Measurements from ENCODE around the gene GDPD5. TPM values are rescaled to one million over a fixed set of nuclear protein-coding genes. Genes with fewer than 3 reads are reported as not detected.
A peak's percentile ranks its signal among the peaks of the same experiment; 100 is the strongest.

The GDPD5 gene
- total RNA-seq, 3 donors from 2014 or later: 5.4 to 10.9 (median 9.8) TPM

DNA sequence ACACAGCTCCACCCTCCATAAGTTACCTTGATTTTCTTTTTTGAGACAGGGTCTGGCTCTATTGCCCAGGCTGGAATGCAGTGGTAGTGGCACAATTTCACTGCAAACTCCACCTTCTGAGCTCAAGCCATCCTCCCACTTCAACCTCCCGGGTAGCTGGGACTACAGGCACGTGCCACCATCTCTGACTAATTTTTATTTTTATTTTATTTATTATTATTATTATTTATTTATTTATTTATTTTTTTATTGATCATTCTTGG is 116.9 kb downstream of the GDPD5 start:
- peaks cover 23% of the 10 kb centered on the region for H3K36me3 Mint-ChIP-seq (ENCODE audit: insufficient read depth)
- peak in 1 of 2 donors; percentile 11 for ATAC-seq
- H3K4me3 Mint-ChIP-seq: no peak overlapping the region
- H3K4me1 Mint-ChIP-seq (ENCODE audit: low read depth): peaks cover 15% of the 10 kb centered on the region
- no peaks in the 10 kb centered on the region for H3K27me3 Mint-ChIP-seq (ENCODE audit: low read depth)
- DNase-seq: no peak
- H3K9me3 Mint-ChIP-seq: no peaks in the 10 kb centered on the region

GRCh38 chr11:75406338-75406777 is 119.4 kb downstream of the GDPD5 start:
- DNase-seq (no peak), ATAC-seq (peak; percentile 6 to 20)
- peaks cover 46% of the 10 kb centered on the region for H3K36me3 Mint-ChIP-seq (ENCODE audit: insufficient read depth)
- H3K27me3 Mint-ChIP-seq (ENCODE audit: low read depth): no peaks in the 10 kb centered on the region
- no peaks in the 10 kb centered on the region for H3K9me3 Mint-ChIP-seq
- peaks cover 40% of the 10 kb centered on the region for H3K4me1 Mint-ChIP-seq (ENCODE audit: low read depth)
- H3K4me3 Mint-ChIP-seq: no peak overlapping the region

DNA sequence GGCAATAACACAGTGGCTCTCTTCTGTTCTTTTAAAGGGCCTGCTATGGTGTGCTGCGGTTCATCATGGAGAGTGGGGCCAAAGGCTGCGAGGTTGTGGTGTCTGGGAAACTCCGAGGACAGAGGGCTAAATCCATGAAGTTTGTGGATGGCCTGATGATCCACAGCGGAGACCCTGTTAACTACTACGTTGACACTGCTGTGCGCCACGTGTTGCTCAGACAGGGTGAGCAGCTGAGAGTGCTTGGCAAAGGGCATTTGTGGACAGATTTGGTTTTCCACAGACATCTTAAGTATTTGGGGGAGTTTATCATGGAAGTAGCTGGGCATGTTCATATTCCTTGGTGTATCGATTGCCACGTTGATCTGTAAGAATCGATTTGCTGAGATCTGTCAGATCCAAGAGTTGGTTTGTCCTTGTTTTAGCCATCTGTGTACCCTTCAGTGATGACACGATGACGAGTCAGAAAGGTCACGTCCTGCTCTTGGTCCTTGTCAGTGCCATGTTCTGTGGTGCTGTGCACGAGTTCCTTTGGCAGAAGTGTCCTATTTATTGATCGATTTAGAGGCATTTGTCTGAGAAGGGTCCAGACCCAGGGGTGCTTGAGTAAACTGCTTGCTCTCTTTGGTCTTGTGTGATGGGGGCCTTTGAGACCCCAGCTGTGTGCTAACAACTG is 121.6 kb downstream of the GDPD5 start:
- DNase-seq (no peak), ATAC-seq (peak in 1 of 2 donors; percentile 19)
- Mint-ChIP-seq H3K4me1 (ENCODE audit: low read depth) (peaks cover 45% of the 10 kb centered on the region), H3K36me3 (ENCODE audit: insufficient read depth) (peaks cover 61% of the 10 kb centered on the region), H3K4me3 (peak overlapping the region; percentile 99), H3K9me3 (no peaks in the 10 kb centered on the region), H3K27me3 (ENCODE audit: low read depth) (no peaks in the 10 kb centered on the region)

- H3K4me3 Mint-ChIP-seq: peak overlapping the region; percentile 99
- H3K27me3 Mint-ChIP-seq (ENCODE audit: low read depth): no peaks in the 10 kb centered on the region
- peaks cover 44% of the 10 kb centered on the region for H3K4me1 Mint-ChIP-seq (ENCODE audit: low read depth)
- no peak for DNase-seq
- ATAC-seq: no peak
- peaks cover 60% of the 10 kb centered on the region for H3K36me3 Mint-ChIP-seq (ENCODE audit: insufficient read depth)
- H3K9me3 Mint-ChIP-seq: no peaks in the 10 kb centered on the region
These were observed 122.7 kb downstream of the GDPD5 start for GRCh38 chr11:75403037-75403436.

- Mint-ChIP-seq H3K36me3 (ENCODE audit: insufficient read depth) (peaks cover 55% of the 10 kb centered on the region), H3K4me1 (ENCODE audit: low read depth) (peaks cover 40% of the 10 kb centered on the region), H3K9me3 (no peaks in the 10 kb centered on the region), H3K4me3 (peak overlapping the region; percentile 99), H3K27me3 (ENCODE audit: low read depth) (no peaks in the 10 kb centered on the region)
- ATAC-seq (no peak), DNase-seq (no peak)
These were observed 123.6 kb downstream of the GDPD5 start for GRCh38 chr11:75402002-75402773.

GRCh38 chr11:75400146-75400865 is 125.4 kb downstream of the GDPD5 start:
- peaks cover 38% of the 10 kb centered on the region for H3K4me1 Mint-ChIP-seq (ENCODE audit: low read depth)
- H3K36me3 Mint-ChIP-seq (ENCODE audit: insufficient read depth): peaks cover 49% of the 10 kb centered on the region
- no peak for DNase-seq
- H3K27me3 Mint-ChIP-seq (ENCODE audit: low read depth): no peaks in the 10 kb centered on the region
- no peaks in the 10 kb centered on the region for H3K9me3 Mint-ChIP-seq
- peak overlapping the region; percentile 99 for H3K4me3 Mint-ChIP-seq
- peak; percentile 8 to 11 for ATAC-seq

GRCh38 chr11:75399344-75400145 is 126.2 kb downstream of the GDPD5 start, which contains the start of gene RPS3:
Gene RPS3 (plus strand): TSS chr11:75399518. CDS start chr11:75399548, 30 bp downstream.
- H3K9me3 Mint-ChIP-seq: no peaks in the 10 kb centered on the region
- peaks cover 37% of the 10 kb centered on the region for H3K4me1 Mint-ChIP-seq (ENCODE audit: low read depth)
- H3K4me3 Mint-ChIP-seq: peak within 1 kb of the TSS; percentile 99
- DNase-seq: peak; percentile 83
- ATAC-seq: peak; percentile 88 to 89
- H3K36me3 Mint-ChIP-seq (ENCODE audit: insufficient read depth): peaks cover 47% of the 10 kb centered on the region
- H3K27me3 Mint-ChIP-seq (ENCODE audit: low read depth): no peaks in the 10 kb centered on the region

DNA sequence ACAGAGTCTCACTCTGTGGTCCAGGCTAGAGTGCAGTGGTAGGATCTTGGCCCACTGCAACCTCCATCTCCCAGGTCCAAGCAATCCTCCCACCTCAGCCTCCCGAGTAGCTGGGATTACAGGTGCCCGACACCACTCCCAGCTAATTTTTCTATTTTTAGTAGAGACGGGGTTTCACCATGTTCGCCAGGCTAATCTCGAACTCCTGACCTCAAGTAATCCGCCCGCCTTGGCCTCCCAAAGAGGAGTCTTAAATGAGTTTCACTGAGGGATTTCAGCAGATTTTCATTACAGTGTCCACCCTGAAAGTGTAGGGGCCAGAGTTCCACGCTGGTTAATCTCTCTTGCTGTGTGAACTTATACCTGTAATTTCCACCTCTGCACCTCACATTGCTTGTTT is 126.8 kb downstream of the GDPD5 start:
- ATAC-seq (peak; percentile 1 to 3), DNase-seq (no peak)
- Mint-ChIP-seq H3K4me3 (peak overlapping the region; percentile 99), H3K27me3 (ENCODE audit: low read depth) (peaks cover 2% of the 10 kb centered on the region), H3K4me1 (ENCODE audit: low read depth) (peaks cover 31% of the 10 kb centered on the region), H3K36me3 (ENCODE audit: insufficient read depth) (peaks cover 41% of the 10 kb centered on the region), H3K9me3 (no peaks in the 10 kb centered on the region)

DNA sequence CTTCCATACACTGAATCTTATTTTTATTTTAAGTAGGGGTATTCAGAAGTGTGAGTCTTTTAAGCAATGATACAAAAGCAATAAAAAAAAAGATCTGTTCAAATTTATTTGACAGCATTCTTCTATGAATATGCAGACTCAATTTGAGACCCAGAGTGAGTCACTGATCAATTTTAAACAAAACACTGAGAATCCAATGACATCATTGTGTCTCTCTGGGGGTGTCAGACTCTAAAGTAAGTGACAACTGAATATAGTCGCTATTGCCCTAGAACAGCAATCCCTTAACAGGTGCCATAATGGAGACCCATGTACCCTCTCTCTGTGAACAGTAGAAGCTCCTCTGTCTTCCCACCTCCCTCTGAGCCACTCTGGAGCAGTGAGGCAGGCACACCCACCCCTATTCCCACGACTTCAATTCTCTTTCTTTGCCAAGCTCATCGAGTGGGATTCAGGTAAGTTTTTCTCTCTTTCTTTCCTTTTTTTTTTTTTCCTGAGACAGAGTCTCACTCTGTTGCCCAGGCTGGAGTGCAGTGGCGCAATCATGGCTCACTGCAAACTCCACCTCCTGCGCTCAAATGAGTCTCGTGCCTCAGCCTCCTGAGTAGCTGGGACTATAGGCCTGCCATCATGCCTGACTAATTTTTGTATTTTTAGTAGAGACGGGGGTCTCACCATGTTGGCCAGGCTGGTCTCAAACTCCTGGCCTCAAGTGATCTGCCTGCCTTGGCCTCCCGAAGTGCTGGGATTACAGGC is 131.5 kb downstream of the GDPD5 start:
- peak; percentile 59 to 74 for ATAC-seq
- H3K4me1 Mint-ChIP-seq (ENCODE audit: low read depth): peaks cover 2% of the 10 kb centered on the region
- H3K27me3 Mint-ChIP-seq (ENCODE audit: low read depth): peaks cover 2% of the 10 kb centered on the region

DNA sequence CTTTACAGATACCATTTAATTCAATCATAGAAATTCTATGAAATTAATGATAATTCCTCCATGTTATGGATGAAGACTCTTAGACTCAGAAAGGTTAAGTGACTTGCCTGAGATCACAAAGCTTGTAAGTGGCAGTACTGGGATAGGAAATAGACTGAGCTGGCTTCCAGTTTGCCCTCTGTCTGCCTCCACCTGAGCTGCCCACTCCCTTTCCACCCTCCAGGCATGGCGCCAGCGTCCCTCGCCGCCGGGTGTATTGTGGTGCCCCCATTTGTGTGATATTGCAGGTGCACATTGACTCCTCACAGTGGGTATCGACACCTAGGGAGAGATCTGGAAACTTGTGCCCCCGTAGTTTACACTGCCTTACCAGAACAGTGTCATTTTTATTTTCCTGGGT is 135.8 kb downstream of the GDPD5 start:
- Mint-ChIP-seq H3K4me1 (ENCODE audit: low read depth) (no peaks in the 10 kb centered on the region), H3K9me3 (no peaks in the 10 kb centered on the region), H3K4me3 (no peak overlapping the region), H3K27me3 (ENCODE audit: low read depth) (peaks cover 2% of the 10 kb centered on the region), H3K36me3 (ENCODE audit: insufficient read depth) (no peaks in the 10 kb centered on the region)
- ATAC-seq (no peak), DNase-seq (no peak)

More for the DNA sequence above, 131.5 kb downstream of the GDPD5 start:
- Mint-ChIP-seq H3K9me3 (no peaks in the 10 kb centered on the region), H3K4me3 (no peak overlapping the region), H3K36me3 (ENCODE audit: insufficient read depth) (no peaks in the 10 kb centered on the region)
- DNase-seq: no peak

DNA sequence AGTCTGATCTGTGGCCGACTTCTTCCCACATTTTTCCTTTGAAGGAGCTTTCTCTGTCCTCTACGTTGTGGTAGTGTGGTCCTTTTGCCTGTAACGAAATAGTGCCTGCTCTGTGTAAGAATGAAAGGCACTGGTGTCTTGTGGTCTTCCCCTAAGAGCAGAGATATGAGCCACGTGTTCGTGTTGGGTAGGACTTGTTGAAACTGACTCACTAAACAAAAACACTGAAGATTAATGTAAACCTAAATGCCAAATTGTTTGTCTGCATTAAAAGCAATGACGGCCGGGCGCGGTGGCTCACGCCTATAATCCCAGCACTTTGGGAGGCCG is 136.5 kb downstream of the GDPD5 start:
- H3K27me3 Mint-ChIP-seq (ENCODE audit: low read depth): peaks cover under 1% of the 10 kb centered on the region
- no peaks in the 10 kb centered on the region for H3K9me3 Mint-ChIP-seq
- peaks cover 4% of the 10 kb centered on the region for H3K4me1 Mint-ChIP-seq (ENCODE audit: low read depth)
- H3K36me3 Mint-ChIP-seq (ENCODE audit: insufficient read depth): no peaks in the 10 kb centered on the region
- ATAC-seq (no peak), DNase-seq (no peak)
- H3K4me3 Mint-ChIP-seq: no peak overlapping the region

- H3K9me3 Mint-ChIP-seq: no peaks in the 10 kb centered on the region
These were observed 137.1 kb downstream of the GDPD5 start for GRCh38 chr11:75388386-75389275.

More at GRCh38 chr11:75388386-75389275, 137.1 kb downstream of the GDPD5 start:
- no peaks in the 10 kb centered on the region for H3K36me3 Mint-ChIP-seq (ENCODE audit: insufficient read depth)
- H3K4me1 Mint-ChIP-seq (ENCODE audit: low read depth): peaks cover 9% of the 10 kb centered on the region
- no peak overlapping the region for H3K4me3 Mint-ChIP-seq
- peak; percentile 83 for ATAC-seq
- H3K27me3 Mint-ChIP-seq (ENCODE audit: low read depth): no peaks in the 10 kb centered on the region
- DNase-seq: peak; percentile 57
